Activated CD4-positive, alpha-beta memory T cell treated with anti-CD3 and anti-CD28 coated beads for 36 hours (primary cell): ENCODE measurements around the gene UMODL1. TPM values are rescaled to one million over a fixed set of nuclear protein-coding genes. Genes with fewer than 3 reads are reported as not detected.

Experiments used
- CTCF ChIA-PET: fragments of 350-600 bp; sonication (Branson Sonifier 250); formaldehyde crosslinking; loops from one replicate; lab custom pipeline; 2021; ENCODE audit warnings: antibody characterized with exemption, inconsistent platforms; lab: Charles Lee
- POLR2A ChIA-PET: fragments of 350-600 bp; sonication (Branson Sonifier 250); formaldehyde crosslinking; loops from one replicate; lab custom pipeline; 2021; ENCODE audit warnings: antibody characterized with exemption; lab: Charles Lee
- DNase-seq: peaks from one replicate; pipeline ENCODE4 v3.0.0-alpha.2; 2020
- H3K27ac Mint-ChIP-seq: one replicate; pipeline ENCODE4 v1.8.0; 2021; ENCODE audit warnings: mixed read lengths
- H3K27me3 Mint-ChIP-seq: one replicate; pipeline ENCODE4 v1.8.0; 2021; ENCODE audit warnings: mixed read lengths
- H3K36me3 Mint-ChIP-seq: one replicate; pipeline ENCODE4 v1.8.0; 2021; ENCODE audit warnings: mixed read lengths
- H3K4me1 Mint-ChIP-seq: one replicate; pipeline ENCODE4 v1.8.0; 2021; ENCODE audit warnings: low read depth, mixed read lengths
- H3K4me3 Mint-ChIP-seq: one replicate; pipeline ENCODE4 v1.8.0; 2021; ENCODE audit warnings: mild to moderate bottlenecking, mixed read lengths
- H3K9me3 Mint-ChIP-seq: one replicate; pipeline ENCODE4 v1.8.0; 2021; ENCODE audit warnings: mixed read lengths
- intact Hi-C: fragments of 100-400 bp; cut with micrococcal nuclease; formaldehyde crosslinking; loops from one replicate; pipeline ENCODE4 v1.15.1; 2023
- total RNA-seq, 2 experiments: library from RNA; stranded (reverse); gene quantifications; one replicate each; pipeline ENCODE4 v1.2.3, GENCODE V29; 2021

UMODL1 gene
- total RNA-seq, 2 experiments from 2014 or later, result not detected

GRCh38 chr21:42189860-42190485 lies 118.9 kb downstream of the UMODL1 start:
- no peaks in the 10 kb centered on the region for H3K36me3 Mint-ChIP-seq
- ChIA-PET POLR2A (interaction anchor here (1.7 to 1.8 kb wide), 2 partner anchors 44 to 47 kb away, joined by 5 to 9 read pairs; no protein-coding TSS in a partner anchor), CTCF (interaction anchor here (2.0 to 2.1 kb wide), 2 partner anchors 48 to 69 kb away, joined by 8 to 11 read pairs; no protein-coding TSS in a partner anchor)
- peaks cover 14% of the 10 kb centered on the region for H3K9me3 Mint-ChIP-seq
- peak overlapping the region; percentile 40 for H3K27ac Mint-ChIP-seq
- intact Hi-C loops, result loop anchor here (5.0 kb wide), 1 partner anchor 232 kb away; no protein-coding TSS in a partner anchor
- peak overlapping the region; percentile 8 for H3K4me3 Mint-ChIP-seq
- DNase-seq, result peak; percentile 68
- no peaks in the 10 kb centered on the region for H3K27me3 Mint-ChIP-seq
- H3K4me1 Mint-ChIP-seq, result peaks cover 70% of the 10 kb centered on the region

- CTCF ChIA-PET, result interaction anchor here (2.0 kb wide), 1 partner anchor 68 kb away, joined by 8 read pairs; no protein-coding TSS in a partner anchor
- intact Hi-C loops, result no loop called here
- peaks cover 70% of the 10 kb centered on the region for H3K4me1 Mint-ChIP-seq
- H3K4me3 Mint-ChIP-seq, result no peak overlapping the region
- H3K27me3 Mint-ChIP-seq, result no peaks in the 10 kb centered on the region
- no peaks in the 10 kb centered on the region for H3K36me3 Mint-ChIP-seq
- H3K27ac Mint-ChIP-seq, result no peak overlapping the region
- H3K9me3 Mint-ChIP-seq, result peaks cover 13% of the 10 kb centered on the region
- no peak for DNase-seq
- POLR2A ChIA-PET, result interaction anchor here (1.8 to 2.7 kb wide), 2 partner anchors 30 to 46 kb away, joined by 5 to 11 read pairs; no protein-coding TSS in a partner anchor
Measured at GRCh38 chr21:42190486-42190863, 119.4 kb downstream of the UMODL1 start.

DNA sequence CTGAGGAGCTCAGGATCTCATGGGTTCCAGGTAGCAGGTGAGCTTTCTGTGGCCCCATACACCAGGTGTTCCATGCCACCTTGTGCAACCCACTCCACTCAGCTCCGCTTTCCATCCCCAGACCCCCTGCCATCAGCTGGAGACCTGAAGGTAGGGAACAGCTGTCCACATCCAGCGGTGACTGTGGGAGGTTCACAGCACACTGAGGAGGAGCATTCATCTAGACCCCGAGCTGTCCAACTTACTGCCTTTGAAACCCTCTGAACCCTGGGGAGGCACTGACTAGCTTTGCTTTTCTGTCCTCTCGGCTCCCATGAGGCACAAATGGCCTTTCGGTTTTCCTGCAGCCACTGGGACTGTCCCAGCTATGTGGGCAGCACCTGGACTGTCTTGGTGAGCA lies 119.9 kb downstream of the UMODL1 start:
- intact Hi-C loops, result no loop called here
- H3K4me3 Mint-ChIP-seq, result no peak overlapping the region
- ChIA-PET CTCF (interaction anchor here (0.6 to 2.0 kb wide), 2 partner anchors 26 to 68 kb away, joined by 3 to 8 read pairs; no protein-coding TSS in a partner anchor), POLR2A (interaction anchor here (1.8 to 2.7 kb wide), 2 partner anchors 30 to 46 kb away, joined by 5 to 11 read pairs; no protein-coding TSS in a partner anchor)
- no peak for DNase-seq
- H3K36me3 Mint-ChIP-seq, result no peaks in the 10 kb centered on the region
- H3K27me3 Mint-ChIP-seq, result no peaks in the 10 kb centered on the region
- peaks cover 64% of the 10 kb centered on the region for H3K4me1 Mint-ChIP-seq
- H3K27ac Mint-ChIP-seq, result no peak overlapping the region
- H3K9me3 Mint-ChIP-seq, result peaks cover 7% of the 10 kb centered on the region

- H3K4me3 Mint-ChIP-seq, result no peak overlapping the region
- H3K9me3 Mint-ChIP-seq, result no peaks in the 10 kb centered on the region
- DNase-seq, result no peak
- intact Hi-C loops, result no loop called here
- H3K4me1 Mint-ChIP-seq, result peaks cover 55% of the 10 kb centered on the region
- H3K27ac Mint-ChIP-seq, result peak overlapping the region; percentile 45
- no peaks in the 10 kb centered on the region for H3K36me3 Mint-ChIP-seq
- POLR2A ChIA-PET, result interaction anchor here (1.0 to 2.7 kb wide), 3 partner anchors 9 to 46 kb away, joined by 3 to 13 read pairs (median 11); no protein-coding TSS in a partner anchor
- H3K27me3 Mint-ChIP-seq, result no peaks in the 10 kb centered on the region
- CTCF ChIA-PET, result interaction anchor here (1.4 to 2.0 kb wide), 2 partner anchors 28 to 67 kb away, joined by 4 to 8 read pairs; no protein-coding TSS in a partner anchor
Measured at GRCh38 chr21:42191696-42192595, 120.8 kb downstream of the UMODL1 start.

Other genes starting within 250 kb of the UMODL1 start
- gene PRDM15, start 192.0 kb upstream of the UMODL1 start, total RNA-seq, result 1 to 10 TPM; 8.5 to 9.9 TPM
- gene C2CD2, start 117.3 kb upstream of the UMODL1 start, total RNA-seq, result 1 to 10 TPM; 3.8 to 7.5 TPM
- gene ZBTB21, start 61.0 kb upstream of the UMODL1 start, total RNA-seq, result 10 to 100 TPM; 23.6 to 24.1 TPM
- 10 to 100 TPM; 22.2 to 24.6 TPM for gene ABCG1, start 147.8 kb downstream of the UMODL1 start, total RNA-seq
- not detected for gene TFF3, start 244.1 kb downstream of the UMODL1 start, total RNA-seq